PC-9 (cell line): ENCODE results near the gene SBNO2.

Experiments used
- CTCF ChIP-seq: fragments of 200-600 bp; sonication (generic); conservative IDR thresholded peaks from 2 replicates; pipeline ENCODE4 v1.6.1; 2017; ENCODE audit warnings: mixed run types, antibody characterized with exemption, mild to moderate bottlenecking, moderate library complexity
- EZH2 ChIP-seq: fragments of 200-600 bp; sonication (generic); IDR thresholded peaks from 2 replicates; pipeline ENCODE4 v1.8.0; 2017; ENCODE audit warnings: antibody characterized with exemption, low read depth

DNA sequence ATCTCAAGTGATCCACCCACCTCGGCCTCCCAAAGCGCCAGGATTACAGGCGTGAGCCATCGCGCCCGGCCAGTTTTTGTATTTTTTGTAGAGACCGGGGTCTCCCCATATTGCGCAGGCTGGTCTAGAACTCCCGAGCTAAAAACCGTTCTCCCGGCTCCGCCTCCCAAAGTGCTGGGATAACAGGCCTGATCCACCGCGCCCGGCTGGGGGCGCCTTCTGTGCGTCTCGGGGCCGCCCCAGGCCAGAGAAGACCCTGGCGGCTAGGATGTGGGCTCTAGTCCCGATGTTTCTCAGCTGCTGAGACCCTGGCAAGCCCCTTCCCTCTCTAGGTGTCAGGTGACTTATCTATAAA lies 103.5 kb downstream of the SBNO2 start:
- TF ChIP-seq CTCF, result no peak
- TF ChIP-seq EZH2, result no peak
